ENCODE data around the gene ESYT3.
"Not testable (repeated sequence)": the region's sequence is repeated elsewhere in the genome, so short reads cannot be mapped to it uniquely, and the experiment has no call there.

ESYT3 gene

GRCh38 chr3:138443091-138443490 is 8.7 kb downstream of the ESYT3 start:
- FAIRE-seq, result no peak

DNA sequence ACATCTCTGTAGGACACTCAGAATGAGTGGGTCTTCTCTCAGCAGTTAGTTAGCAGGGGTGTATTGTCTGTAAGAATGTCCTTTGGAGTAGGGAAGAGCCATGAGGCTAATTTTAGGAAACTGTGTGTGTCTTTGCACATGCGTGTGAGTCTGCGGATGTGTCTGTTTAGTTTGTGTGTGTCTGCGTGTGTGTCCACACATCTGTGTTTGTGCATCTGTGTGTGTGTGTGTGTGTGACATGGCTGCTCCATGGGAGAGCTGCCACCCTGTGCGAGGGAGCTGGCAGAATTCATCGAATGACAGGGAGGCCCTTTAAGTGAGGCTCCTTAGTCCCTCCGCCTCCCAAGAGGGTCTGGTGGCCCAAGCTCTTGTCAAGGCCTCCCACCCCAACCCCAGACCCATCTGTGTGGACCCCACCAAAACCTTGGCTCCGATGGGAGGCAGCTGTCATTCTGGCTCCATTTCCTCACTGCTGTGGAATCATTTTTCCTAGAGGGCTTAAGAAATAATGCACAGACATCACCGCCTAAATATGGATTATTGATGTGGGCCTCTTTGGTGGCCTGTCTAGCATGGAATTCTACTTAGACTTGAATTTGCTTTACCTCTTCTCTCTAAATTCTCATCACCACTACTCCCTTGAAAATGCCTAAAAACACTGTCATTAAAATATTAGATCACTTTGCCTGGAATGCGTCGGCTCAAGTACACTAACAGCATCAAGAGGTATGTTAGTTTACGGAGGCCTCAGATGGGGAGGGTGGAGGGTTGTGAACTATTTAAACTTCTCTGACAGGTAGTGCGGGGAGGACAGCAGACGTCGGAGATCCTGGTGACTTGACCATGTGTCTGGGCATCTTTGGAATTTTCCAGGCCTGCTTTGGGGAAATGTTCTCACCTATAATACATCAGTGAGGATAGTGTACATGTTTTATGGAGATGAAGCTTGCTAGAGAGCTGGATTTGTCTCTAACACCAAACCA is 9.4 kb downstream of the ESYT3 start:
- no peak for FAIRE-seq

- FAIRE-seq, result no peak
Measured at GRCh38 chr3:138445236-138445635, 10.8 kb downstream of the ESYT3 start.

DNA sequence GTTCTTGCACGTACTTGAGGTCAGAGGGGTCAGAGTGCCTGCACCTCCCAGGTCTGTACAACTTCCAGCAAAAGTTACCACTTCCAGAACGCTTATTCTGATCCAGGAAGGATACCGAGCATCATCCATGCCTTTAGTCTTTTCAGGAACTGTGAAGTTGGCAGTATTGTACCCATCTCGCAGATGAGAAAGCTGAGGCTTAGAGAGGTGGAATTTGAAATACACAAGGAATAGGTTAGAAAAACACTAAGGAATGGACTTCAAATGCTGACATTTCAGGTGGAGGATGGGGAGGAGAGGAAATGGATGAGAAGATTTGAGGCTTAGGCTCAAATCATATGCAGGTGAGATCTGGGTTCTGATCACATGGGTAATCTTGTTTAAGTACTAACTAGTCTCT is 11.2 kb downstream of the ESYT3 start:
- no peak for FAIRE-seq

GRCh38 chr3:138448631-138449030 is 14.2 kb downstream of the ESYT3 start:
- no peak for FAIRE-seq

GRCh38 chr3:138449490-138449889 is 15.1 kb downstream of the ESYT3 start:
- no peak for FAIRE-seq

DNA sequence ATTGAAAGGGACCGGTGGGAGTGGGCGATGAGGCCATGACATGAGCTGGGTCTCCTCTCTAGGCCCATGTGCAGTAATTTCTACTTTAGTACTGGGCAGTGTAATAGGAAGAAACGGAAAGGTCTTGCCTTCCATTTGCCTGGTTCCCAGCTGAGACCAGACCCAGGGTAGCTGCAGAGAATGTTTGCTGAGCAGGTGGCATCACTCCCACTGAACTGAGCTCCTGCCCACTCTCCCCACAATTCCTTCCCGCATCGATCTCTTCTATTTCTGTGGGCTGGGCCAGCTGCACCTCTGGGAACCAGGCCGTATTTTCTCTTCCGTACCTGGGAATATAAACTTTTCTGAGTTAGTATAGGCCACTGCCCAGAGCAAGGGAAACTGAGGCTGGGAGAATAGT is 15.8 kb downstream of the ESYT3 start:
- no peak for FAIRE-seq

GRCh38 chr3:138450704-138451424 is 16.4 kb downstream of the ESYT3 start:
- no peak for FAIRE-seq

DNA sequence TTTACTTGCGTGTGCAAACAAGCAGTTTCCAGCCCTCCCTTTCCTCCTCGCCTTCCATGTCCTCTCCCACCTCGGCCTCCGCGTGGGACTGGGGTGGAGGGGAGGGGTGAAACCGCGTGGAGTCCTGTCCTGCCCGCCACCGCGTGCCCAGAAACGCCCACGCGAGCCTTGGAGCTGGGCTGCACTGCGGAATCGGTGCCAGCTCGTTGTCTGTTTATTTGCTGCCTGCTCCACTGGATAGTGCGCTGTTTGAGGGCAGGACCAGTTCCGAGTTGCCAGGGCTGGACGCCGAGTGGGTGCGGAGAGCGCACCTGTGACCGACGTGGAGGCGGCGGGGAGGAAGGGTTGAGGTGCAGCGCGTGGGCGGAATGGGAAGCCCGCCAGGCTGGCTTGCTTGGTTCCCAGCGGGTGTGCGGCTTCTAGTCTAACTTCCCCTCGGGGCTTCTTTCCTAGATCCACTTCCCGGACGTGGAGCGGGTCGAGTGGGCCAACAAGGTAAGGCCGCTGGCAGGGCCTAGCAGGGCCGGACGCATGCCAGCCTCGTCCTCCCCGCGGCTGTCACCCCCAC is 17.3 kb downstream of the ESYT3 start:
- FAIRE-seq, result no peak

DNA sequence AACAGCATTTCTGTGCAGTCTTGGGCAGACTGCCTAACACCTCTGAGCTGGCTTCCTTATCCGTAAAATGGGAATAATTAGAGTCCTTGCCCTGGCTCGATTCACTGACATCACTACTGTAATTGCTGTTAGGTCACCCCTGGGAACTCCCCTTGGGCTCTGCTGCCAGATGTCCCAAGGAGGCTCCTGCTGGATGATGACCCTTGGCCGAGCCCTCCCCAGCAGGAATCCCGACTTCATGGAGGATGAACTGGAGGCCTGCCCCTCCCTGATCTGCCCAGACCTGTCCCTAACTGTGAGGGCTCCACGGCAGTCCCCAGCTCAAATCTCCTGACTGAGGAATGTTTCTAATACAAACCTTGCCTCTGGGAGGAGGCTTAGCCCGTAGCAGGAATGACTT is 18.0 kb downstream of the ESYT3 start:
- no peak for FAIRE-seq

- FAIRE-seq, result not testable (repeated sequence)
Measured at GRCh38 chr3:138453940-138454339, 19.5 kb downstream of the ESYT3 start.

DNA sequence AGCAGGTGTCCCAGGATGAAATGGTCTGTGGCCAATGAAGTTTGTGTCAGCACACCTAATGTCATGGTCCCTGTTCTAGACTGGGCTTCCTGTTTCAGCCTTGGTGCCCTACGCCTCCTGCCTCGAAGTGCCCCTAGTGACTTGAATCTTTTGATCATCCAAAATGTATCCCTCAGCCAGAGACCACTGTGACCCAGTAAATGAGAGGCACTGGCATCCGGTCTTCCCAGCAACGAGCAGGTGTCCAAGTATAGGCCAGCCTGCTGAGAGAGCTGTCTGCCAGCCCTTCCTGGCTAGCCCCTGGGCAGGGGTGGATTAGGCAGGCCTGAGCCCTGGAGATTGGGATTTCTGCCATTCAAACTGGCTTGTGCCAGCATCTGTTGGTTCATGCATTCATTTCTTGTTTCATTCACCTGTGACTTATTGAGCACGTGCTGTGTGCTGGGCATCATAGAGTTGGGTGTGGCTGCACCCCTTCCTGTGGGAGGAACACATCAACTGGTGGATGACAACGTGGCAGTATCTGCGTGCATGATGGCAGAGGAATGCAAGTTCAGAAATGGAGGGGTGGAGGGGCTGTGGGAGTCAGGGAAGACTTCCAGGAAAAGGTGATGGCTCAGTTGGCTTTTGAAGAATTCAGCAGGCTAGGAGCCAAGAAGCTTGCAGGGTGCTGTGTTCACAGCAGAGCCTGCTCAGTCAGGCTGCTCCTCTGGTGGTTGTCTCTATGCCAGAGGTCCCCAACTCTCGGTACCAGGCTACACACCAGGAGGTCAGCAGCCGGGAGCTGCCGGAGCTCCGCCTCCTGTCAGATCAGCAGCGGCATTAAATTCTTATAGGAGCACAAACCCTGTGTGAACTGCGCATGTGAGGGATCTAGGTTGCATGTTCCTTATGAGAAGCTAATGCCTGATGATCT is 21.6 kb downstream of the ESYT3 start:
- no peak for FAIRE-seq

DNA sequence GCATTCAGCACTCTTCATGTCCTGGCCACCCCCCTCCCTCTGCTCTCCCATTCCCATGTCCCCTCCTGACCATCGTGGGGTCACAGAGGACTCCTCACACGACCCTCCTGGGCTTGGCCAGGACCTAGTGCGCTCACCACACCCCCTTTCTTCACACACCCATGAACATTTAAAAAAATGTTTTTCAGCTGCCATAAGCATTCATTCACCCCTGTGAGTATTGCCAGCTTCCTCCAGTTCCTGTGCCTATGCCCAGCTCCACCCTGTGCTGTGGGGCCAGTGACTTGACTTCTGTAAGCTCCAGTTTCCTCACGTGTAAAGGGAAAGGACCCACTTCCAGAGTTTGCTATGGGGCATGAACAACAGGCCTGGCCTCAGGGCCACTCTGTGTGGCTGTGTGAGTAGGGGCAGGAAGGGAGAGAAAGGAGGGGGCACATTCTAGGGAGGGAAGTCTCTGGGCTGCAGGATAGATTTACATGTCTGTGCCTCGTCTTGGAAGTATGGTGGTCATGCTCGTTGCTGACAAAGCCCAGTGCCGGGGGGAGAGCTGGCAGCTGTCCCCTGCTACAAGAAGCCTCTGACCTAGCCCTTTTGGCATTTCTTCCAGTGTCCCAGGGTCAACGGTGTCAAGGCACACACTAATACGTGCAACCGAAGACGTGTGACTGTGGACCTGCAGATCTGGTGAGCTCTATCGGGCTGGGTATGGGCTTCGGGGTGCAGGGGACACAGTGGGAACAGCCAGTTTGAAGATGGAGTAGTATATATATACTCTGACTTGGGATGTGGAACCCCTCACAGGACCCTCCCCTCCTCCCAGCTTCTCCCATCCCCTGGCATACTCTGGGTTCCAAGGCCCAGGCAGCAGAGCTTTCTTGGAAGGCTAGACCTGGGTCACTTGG is 22.8 kb downstream of the ESYT3 start:
- no peak for FAIRE-seq

DNA sequence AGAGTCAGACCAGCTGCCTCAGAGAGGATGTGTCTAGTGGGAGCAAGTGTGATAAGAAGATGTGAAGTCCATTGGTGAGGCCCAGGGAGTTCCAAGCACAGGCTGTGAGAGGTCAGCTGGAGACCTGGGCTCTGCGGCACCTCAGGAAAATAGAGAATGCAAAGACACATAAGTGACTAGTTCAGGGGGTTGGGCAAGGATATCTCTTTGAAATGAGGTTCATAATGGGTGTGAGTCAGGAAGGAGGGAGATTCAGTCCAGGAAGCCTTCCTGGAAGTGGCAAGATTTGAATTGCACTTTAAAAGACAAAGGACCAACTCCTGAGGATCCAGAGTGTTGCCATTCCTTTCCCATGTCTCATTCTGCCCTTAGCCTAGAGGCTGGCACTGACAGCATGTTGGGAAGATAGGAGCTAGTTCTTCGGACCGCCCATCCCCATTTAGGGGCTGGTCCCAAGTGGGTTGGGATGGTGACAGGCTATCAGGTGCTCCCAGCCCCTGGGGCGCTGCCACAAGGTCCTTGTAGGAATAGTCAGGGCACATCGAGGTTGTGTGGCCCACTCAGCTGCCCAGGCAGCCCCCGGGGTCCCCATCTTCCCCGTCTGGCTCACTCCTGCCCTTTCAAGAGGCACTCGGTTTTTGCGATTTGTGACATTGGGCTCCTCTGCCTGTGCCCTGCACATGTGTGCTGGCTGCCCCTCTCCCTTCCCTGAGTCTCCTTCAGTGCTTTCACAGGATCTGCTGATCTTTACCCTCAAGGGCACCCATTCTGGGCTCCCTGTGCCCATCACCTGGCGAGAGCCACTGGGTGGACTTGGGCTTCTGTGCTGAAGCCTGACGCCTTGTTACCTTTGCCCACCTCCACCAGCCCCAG is 23.7 kb downstream of the ESYT3 start:
- FAIRE-seq, result no peak

- FAIRE-seq, result no peak
Measured at GRCh38 chr3:138458774-138459499, 24.5 kb downstream of the ESYT3 start.

GRCh38 chr3:138459619-138460535 is 25.5 kb downstream of the ESYT3 start:
- FAIRE-seq, result no peak

DNA sequence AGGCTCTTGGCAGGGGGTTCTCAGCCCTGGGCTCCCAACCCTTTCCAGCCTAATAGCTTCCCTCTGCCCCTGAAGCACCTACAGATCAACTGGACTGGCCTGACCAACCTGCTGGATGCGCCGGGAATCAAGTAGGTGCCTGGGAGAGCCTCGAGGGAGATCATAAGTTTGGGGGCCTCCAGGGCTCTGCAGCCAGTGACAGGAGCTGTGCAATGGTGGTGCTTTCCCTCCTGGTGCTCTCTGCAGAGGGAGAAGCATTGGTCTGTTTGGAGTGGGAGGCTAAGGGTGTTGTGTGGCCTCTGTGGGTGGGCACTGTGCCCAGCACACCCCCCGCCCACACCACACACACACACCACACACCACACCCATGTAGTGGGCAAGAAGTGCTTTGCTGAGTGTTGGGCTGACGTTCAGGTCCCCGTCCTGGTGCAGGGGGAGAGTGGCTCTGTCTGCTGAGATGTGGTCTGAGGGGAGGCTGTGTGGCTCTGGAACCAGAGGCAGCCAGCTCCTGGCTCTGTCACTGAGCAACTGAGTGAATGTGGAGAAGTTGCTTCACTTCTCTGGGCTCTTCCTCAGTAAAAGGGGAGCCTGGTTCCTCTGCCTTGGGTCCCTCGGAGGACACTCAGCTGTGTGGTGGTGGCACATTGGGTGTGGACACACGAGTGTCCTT is 26.3 kb downstream of the ESYT3 start:
- no peak for FAIRE-seq

GRCh38 chr3:138461246-138461645 is 26.8 kb downstream of the ESYT3 start:
- FAIRE-seq, result no peak
